ENCODE results near the gene RBM45.

DNA sequence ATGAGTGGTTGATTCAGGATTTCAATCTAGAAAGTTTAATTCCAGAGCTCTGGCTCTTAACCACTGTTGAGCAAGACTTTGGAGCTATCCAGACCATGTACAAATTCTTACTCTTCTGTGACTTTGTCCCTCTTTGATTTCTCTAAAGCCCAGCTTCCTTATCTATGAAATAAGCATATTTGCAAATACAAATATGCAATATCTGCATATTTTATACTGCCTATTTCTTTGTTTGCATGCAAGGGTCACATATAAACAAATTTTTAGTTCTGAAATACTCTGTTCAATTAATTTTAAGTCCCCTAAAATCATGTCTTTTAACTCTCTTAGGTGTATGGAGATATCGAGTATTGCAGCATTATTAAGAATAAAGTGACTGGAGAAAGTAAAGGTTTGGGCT, 5.5 kb downstream of the RBM45 start:
- TF ChIP-seq POLR2A (IDR thresholded peaks at IDR 0.05) (no peak), POLR2AphosphoS5 (IDR thresholded peaks at IDR 0.05) (no peak)
- TF ChIP-seq, protein P1, sequence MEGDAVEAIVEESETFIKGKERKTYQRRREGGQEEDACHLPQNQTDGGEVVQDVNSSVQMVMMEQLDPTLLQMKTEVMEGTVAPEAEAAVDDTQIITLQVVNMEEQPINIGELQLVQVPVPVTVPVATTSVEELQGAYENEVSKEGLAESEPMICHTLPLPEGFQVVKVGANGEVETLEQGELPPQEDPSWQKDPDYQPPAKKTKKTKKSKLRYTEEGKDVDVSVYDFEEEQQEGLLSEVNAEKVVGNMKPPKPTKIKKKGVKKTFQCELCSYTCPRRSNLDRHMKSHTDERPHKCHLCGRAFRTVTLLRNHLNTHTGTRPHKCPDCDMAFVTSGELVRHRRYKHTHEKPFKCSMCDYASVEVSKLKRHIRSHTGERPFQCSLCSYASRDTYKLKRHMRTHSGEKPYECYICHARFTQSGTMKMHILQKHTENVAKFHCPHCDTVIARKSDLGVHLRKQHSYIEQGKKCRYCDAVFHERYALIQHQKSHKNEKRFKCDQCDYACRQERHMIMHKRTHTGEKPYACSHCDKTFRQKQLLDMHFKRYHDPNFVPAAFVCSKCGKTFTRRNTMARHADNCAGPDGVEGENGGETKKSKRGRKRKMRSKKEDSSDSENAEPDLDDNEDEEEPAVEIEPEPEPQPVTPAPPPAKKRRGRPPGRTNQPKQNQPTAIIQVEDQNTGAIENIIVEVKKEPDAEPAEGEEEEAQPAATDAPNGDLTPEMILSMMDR (IDR thresholded peaks at IDR 0.05): no peak
